ENCODE measurements around the gene RASSF9.

DNA sequence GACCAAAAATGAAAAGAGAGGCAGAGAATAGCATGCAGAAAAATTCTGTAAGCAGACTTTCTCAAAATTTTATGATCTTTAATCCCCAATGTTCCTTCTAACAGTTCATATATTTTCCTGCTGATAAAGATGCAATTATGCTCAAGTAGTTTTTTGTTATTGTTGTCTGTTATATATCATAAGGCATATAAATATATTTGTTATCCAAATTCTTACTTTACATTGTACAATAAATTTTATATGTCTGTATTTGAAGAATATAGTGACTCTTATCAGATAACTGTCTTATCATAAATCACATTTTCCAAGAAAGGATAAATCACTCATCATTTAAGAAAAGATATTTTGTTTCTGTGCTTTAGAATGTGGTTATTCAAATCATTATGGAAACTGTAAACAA lies 2.6 kb downstream of the RASSF9 start:
- TF ChIP-seq POLR2AphosphoS5 (IDR thresholded peaks at IDR 0.05; ENCODE audit: low read depth, low read length): no peak
- TF ChIP-seq TAF1 (IDR thresholded peaks at IDR 0.05; ENCODE audit: borderline replicate concordance, low read depth, low read length): no peak
